Upper lobe of left lung (tissue), 6 donors: Measurements from ENCODE around the gene COX6B2. TPM values are rescaled to one million over a fixed set of nuclear protein-coding genes. Genes with fewer than 3 reads are reported as not detected.
A peak's percentile ranks its signal among the peaks of the same experiment; 100 is the strongest.

Experiments used
- ATAC-seq, 2 donors: fragments of 200-7000 bp; cut with Tn5 transposase; one replicate each; pipeline ENCODE4 v1.9.1; 2022; ENCODE audit warnings: mild to moderate bottlenecking in 2 of 2, moderate library complexity in 2 of 2; ENCODE audit not compliant: low FRiP score in 2 of 2
- DNase-seq, 2 donors: peaks; one replicate each; pipeline ENCODE4 v3.0.0-alpha.2; 2019 to 2020
- H3K27ac ChIP-seq, 4 donors: fragments of 200-600 bp; sonication (generic); one replicate each; pipeline ENCODE4 v1.5.1; 2016 to 2019
- H3K27me3 ChIP-seq, 4 donors: fragments of 200-600 bp; sonication (generic); one replicate each; pipeline ENCODE4 v1.5.1; 2017 to 2019
- H3K36me3 ChIP-seq, 4 donors: fragments of 200-600 bp; sonication (generic); one replicate each; pipeline ENCODE4 v1.5.1; 2016 to 2019
- H3K4me1 ChIP-seq, 4 donors: fragments of 200-600 bp; sonication (generic); one replicate each; pipeline ENCODE4 v1.5.1; 2018 to 2019
- H3K4me3 ChIP-seq, 4 donors: fragments of 200-600 bp; sonication (generic); one replicate each; pipeline ENCODE4 v1.5.1; 2017 to 2019; ENCODE audit warnings: mild to moderate bottlenecking in 2 of 4, moderate library complexity in 1 of 4
- H3K9me3 ChIP-seq, 4 donors: fragments of 200-600 bp; sonication (generic); one replicate each; pipeline ENCODE4 v1.5.1; 2018 to 2019
- EP300 ChIP-seq, 4 donors: sonication (generic); formaldehyde crosslinking; IDR thresholded peaks; one replicate each; pipeline ENCODE4 v1.5.1; 2017; ENCODE audit warnings: antibody characterized with exemption in 4 of 4, control low read depth in 2 of 4
- POLR2A ChIP-seq, 4 donors: fragments of 450-650 bp; IDR thresholded peaks; one replicate each; pipeline ENCODE4 v1.5.1; 2016 to 2017; ENCODE audit warnings: antibody characterized with exemption in 4 of 4, mild to moderate bottlenecking in 2 of 4
- POLR2AphosphoS5 ChIP-seq, 2 donors: sonication (generic); formaldehyde crosslinking; IDR thresholded peaks; one replicate each; pipeline ENCODE4 v1.5.1; 2017; ENCODE audit warnings: antibody characterized with exemption in 2 of 2
- WGBS, 2 donors: methylation state at CpG; one replicate each; pipeline ENCODE4 v1.1.5; 2017 to 2018; 5-methylcytosine and 5-hydroxymethylcytosine counted together
- total RNA-seq, 6 donors: library from RNA; depleted of rRNA in 4 of 6; stranded (reverse); fragments of >200 nt in 4 of 6; gene quantifications; one replicate each; pipeline versions ENCODE4 v1.1.0 to v1.2.1, GENCODE V29; 2016 to 2021
- TF ChIP-seq, protein P1 (sequence below), 6 experiments: fragments of 450-650 bp in 4 of 6; fragments of 200-600 bp in 2 of 6; sonication (generic) in 2 of 6; IDR thresholded peaks; one replicate each; pipeline ENCODE4 v1.5.1; 2016 to 2019; ENCODE audit warnings: antibody characterized with exemption in 6 of 6
- donor health status: DM: no; HTN: no; CAD: no; lungs with moderate emphysema.
- donor health status: DM: no; HTN: yes; CAD: no; lungs with severe emphysema.

COX6B2 gene
- total RNA-seq, 6 donors from 2014 or later: 0.20 TPM; not detected in 5

GRCh38 chr19:55345818-55346724 lies 8.4 kb downstream of the COX6B2 start:
- TF ChIP-seq EP300 (IDR thresholded peaks at IDR 0.05) (no peak), POLR2AphosphoS5 (IDR thresholded peaks at IDR 0.05) (no peak), POLR2A (IDR thresholded peaks at IDR 0.05) (no peak)
- TF ChIP-seq, protein P1, sequence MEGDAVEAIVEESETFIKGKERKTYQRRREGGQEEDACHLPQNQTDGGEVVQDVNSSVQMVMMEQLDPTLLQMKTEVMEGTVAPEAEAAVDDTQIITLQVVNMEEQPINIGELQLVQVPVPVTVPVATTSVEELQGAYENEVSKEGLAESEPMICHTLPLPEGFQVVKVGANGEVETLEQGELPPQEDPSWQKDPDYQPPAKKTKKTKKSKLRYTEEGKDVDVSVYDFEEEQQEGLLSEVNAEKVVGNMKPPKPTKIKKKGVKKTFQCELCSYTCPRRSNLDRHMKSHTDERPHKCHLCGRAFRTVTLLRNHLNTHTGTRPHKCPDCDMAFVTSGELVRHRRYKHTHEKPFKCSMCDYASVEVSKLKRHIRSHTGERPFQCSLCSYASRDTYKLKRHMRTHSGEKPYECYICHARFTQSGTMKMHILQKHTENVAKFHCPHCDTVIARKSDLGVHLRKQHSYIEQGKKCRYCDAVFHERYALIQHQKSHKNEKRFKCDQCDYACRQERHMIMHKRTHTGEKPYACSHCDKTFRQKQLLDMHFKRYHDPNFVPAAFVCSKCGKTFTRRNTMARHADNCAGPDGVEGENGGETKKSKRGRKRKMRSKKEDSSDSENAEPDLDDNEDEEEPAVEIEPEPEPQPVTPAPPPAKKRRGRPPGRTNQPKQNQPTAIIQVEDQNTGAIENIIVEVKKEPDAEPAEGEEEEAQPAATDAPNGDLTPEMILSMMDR (IDR thresholded peaks at IDR 0.05): no peak
- DNase-seq (peak in 1 of 2 donors; percentile 84), ATAC-seq (peak in 1 of 2 donors; percentile 73)
- Histone ChIP-seq H3K9me3 (no peaks in the 10 kb centered on the region), H3K27ac (no peak overlapping the region), H3K4me3 (no peak overlapping the region), H3K36me3 (peaks cover 0 to 37% (median 21%) of the 10 kb centered on the region in 4 donors), H3K27me3 (no peaks in the 10 kb centered on the region), H3K4me1 (peaks cover 5 to 14% (median 9%) of the 10 kb centered on the region in 4 donors)
- WGBS, 2 donors: 79 to 90% methylated on average over 17 to 40 of the region's 43 CpGs

DNA sequence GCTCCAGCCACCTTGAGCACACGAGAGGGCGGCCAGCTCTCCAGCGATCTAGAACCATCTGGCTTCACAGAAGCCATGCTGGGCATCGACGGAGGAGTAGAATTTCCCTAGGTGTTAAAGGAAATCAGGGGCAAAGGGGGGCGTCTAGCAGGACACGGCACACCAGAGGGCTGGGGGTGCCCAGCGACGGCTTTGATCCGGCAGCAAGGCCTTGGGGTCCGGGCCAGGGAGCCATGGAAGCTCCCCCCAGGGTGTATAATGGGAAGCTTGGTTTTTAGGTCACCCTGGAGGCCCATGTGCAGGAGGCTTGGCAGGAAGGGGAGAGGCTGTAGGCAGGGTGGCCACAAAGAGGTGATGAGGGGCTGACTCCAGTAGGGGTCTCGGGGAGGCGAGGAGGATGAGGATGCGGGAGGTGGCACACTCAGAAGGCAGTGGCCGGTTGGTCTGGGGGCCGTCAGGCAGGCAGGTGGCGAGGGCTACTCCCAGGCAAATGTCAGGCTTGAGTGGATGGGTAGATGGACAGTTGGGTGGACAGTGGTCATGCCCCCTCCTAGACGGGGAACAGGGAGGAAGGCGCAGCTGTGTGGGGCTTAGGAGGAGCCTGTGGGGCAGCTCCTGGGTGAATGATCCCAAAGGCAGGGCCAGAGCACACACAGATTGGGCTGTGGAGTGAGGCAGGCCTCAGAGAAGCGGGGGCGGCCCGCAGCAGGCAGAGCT lies 9.3 kb downstream of the COX6B2 start:
- no peak overlapping the region for H3K27ac ChIP-seq
- peaks cover 0 to 37% (median 21%) of the 10 kb centered on the region in 4 donors for H3K36me3 ChIP-seq
- 86 to 90% methylated on average over 22 of the region's 22 CpGs for WGBS, 2 donors
- peaks cover 13 to 23% (median 16%) of the 10 kb centered on the region in 4 donors for H3K4me1 ChIP-seq
- ATAC-seq (no peak), DNase-seq (no peak)
- H3K9me3 ChIP-seq: no peaks in the 10 kb centered on the region
- no peaks in the 10 kb centered on the region for H3K27me3 ChIP-seq
- TF ChIP-seq POLR2AphosphoS5 (IDR thresholded peaks at IDR 0.05): no peak
- no peak overlapping the region for H3K4me3 ChIP-seq

- Histone ChIP-seq H3K27ac (no peak overlapping the region), H3K4me1 (peaks cover 14 to 24% (median 19%) of the 10 kb centered on the region in 4 donors), H3K27me3 (no peaks in the 10 kb centered on the region), H3K4me3 (no peak overlapping the region), H3K9me3 (no peaks in the 10 kb centered on the region), H3K36me3 (peaks cover 0 to 37% (median 21%) of the 10 kb centered on the region in 4 donors)
- ATAC-seq (no peak), DNase-seq (no peak)
- TF ChIP-seq, protein P1 (IDR thresholded peaks at IDR 0.05): no peak
- TF ChIP-seq POLR2AphosphoS5 (IDR thresholded peaks at IDR 0.05) (no peak), EP300 (IDR thresholded peaks at IDR 0.05) (no peak), POLR2A (IDR thresholded peaks at IDR 0.05) (no peak)
- WGBS, 2 donors: 80 to 89% methylated on average over 7 to 9 of the region's 9 CpGs
These were observed 10.1 kb downstream of the COX6B2 start for GRCh38 chr19:55344444-55344843.

DNA sequence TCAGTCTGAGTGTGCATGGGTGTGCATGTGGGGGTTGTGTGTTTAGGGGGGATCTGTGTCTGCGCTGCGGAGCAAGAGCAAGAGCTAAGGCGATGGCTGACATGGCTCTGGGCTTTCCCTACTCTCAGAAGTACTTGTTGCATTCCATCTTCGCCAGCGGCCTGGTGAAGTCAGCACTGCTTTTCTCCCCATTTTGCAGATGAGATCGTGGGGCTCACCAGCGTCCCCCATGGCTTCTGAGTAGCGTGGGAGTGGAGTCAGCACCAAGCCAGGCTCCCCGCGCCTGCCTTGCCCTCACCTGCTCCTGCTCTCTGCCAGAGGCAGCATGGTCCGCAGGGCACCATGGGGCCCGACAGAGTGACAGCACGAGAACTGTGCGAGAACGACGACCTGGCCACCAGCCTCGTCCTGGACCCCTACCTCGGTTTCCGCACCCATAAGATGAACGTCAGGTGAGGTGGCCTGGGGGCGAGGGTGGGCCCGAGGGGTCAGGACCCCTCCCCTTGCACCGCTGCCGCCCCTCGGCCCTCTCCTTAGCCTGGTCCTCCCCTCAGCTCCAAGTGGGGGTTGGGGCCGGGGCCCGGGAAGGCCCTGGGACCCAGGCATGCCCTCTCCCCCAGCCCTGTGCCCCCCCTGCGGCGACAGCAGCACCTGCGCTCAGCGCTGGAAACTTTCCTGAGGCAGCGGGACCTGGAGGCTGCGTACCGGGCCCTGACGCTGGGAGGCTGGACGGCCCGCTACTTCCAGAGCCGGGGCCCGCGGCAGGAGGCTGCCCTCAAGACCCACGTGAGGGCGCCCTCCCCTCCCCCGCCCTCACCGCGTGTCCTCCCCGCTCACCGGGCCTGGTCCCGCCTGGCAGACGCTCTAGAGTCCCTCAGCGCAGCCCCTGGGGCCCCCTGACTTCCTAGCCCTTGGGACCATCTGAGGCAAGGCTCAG lies 12.7 kb downstream of the COX6B2 start:
- H3K4me3 ChIP-seq: peak overlapping the region in 1 of 4 donors; percentile 84
- H3K36me3 ChIP-seq: peaks cover 0 to 30% (median 18%) of the 10 kb centered on the region in 4 donors
- peaks cover 17 to 26% (median 20%) of the 10 kb centered on the region in 4 donors for H3K4me1 ChIP-seq
- H3K27ac ChIP-seq: no peak overlapping the region
- no peak for ATAC-seq
- WGBS, 2 donors: 84 to 86% methylated on average over 24 to 33 of the region's 50 CpGs
- DNase-seq: peak in 1 of 2 donors; percentile 79
- H3K27me3 ChIP-seq: no peaks in the 10 kb centered on the region
- H3K9me3 ChIP-seq: no peaks in the 10 kb centered on the region
- TF ChIP-seq, protein P1 (IDR thresholded peaks at IDR 0.05): no peak
